HepG2 (cell line): ENCODE measurements around the gene CHPF. TPM values are rescaled to one million over a fixed set of nuclear protein-coding genes. Genes with fewer than 3 reads are reported as not detected.

Experiments used
- BCL3 ChIP-seq: sonication (generic); formaldehyde crosslinking; IDR thresholded peaks from 2 replicates; pipeline ENCODE4 v1.5.1; 2020; ENCODE audit warnings: mild to moderate bottlenecking, missing genetic modification reagents, moderate library complexity
- BCL6 ChIP-seq: IDR thresholded peaks from 2 replicates; pipeline ENCODE4 v1.6.1; 2016; ENCODE audit warnings: missing genetic modification reagents, missing compliant biosample characterization
- CENPT ChIP-seq: sonication (generic); formaldehyde crosslinking; IDR thresholded peaks from 2 replicates; pipeline ENCODE4 v1.8.0; 2022; ENCODE audit warnings: low read depth, mild to moderate bottlenecking, moderate library complexity, missing genetic modification reagents
- CHD4 ChIP-seq: fragments of 200-600 bp; sonication (generic); IDR thresholded peaks from 2 replicates; pipeline ENCODE4 v1.7.0; 2017; ENCODE audit warnings: mild to moderate bottlenecking, low read length, borderline replicate concordance
- EED ChIP-seq: sonication (generic); formaldehyde crosslinking; IDR thresholded peaks from 2 replicates; pipeline ENCODE4 v1.5.0; 2020; ENCODE audit warnings: mild to moderate bottlenecking, missing genetic modification reagents
- EZH2 ChIP-seq: conservative IDR thresholded peaks from 2 replicates; pipeline ENCODE4 v1.6.1; 2012; ENCODE audit warnings: mild to moderate bottlenecking, low read depth, low read length, moderate library complexity
- GFI1 ChIP-seq: sonication (generic); formaldehyde crosslinking; IDR thresholded peaks from 2 replicates; pipeline ENCODE4 v1.5.0; 2020; ENCODE audit warnings: missing genetic modification reagents, mild to moderate bottlenecking, borderline replicate concordance
- HMGXB3 ChIP-seq: sonication (generic); formaldehyde crosslinking; IDR thresholded peaks from 2 replicates; pipeline ENCODE4 v1.4.0; 2020; ENCODE audit warnings: missing genetic modification reagents, borderline replicate concordance
- LBX2 ChIP-seq: sonication (generic); formaldehyde crosslinking; IDR thresholded peaks from 2 replicates; pipeline ENCODE4 v1.5.0; 2020; ENCODE audit warnings: missing genetic modification reagents, mild to moderate bottlenecking, borderline replicate concordance
- MAZ ChIP-seq, 2 experiments: sonication (generic) in 1 of 2; formaldehyde crosslinking in 1 of 2; IDR thresholded peaks; 2 replicates each; pipeline versions ENCODE4 v1.5.0 to v1.6.1; 2012 to 2020; ENCODE audit warnings: low read depth in 2 of 2, mild to moderate bottlenecking in 2 of 2, borderline replicate concordance in 1 of 2, improper control_type of control experiment in 1 of 2, low read length in 1 of 2, missing genetic modification reagents in 1 of 2, moderate library complexity in 1 of 2
- MEF2D ChIP-seq: sonication (generic); formaldehyde crosslinking; IDR thresholded peaks from 2 replicates; pipeline ENCODE4 v1.5.1; 2020; ENCODE audit warnings: mild to moderate bottlenecking, missing genetic modification reagents
- PAWR ChIP-seq: sonication (generic); formaldehyde crosslinking; IDR thresholded peaks from 2 replicates; pipeline ENCODE4 v1.4.0; 2020; ENCODE audit warnings: missing genetic modification reagents, mild to moderate bottlenecking, borderline replicate concordance
- PHF8 ChIP-seq: sonication (generic); formaldehyde crosslinking; IDR thresholded peaks from 2 replicates; pipeline ENCODE4 v1.5.0; 2020; ENCODE audit warnings: missing genetic modification reagents
- PITX1 ChIP-seq: sonication (generic); formaldehyde crosslinking; IDR thresholded peaks from 2 replicates; pipeline ENCODE4 v1.5.1; 2020; ENCODE audit warnings: mild to moderate bottlenecking, missing genetic modification reagents
- RFXAP ChIP-seq: sonication (generic); formaldehyde crosslinking; IDR thresholded peaks from 2 replicates; pipeline ENCODE4 v1.4.0; 2020; ENCODE audit warnings: missing genetic modification reagents, borderline replicate concordance
- ZBTB10 ChIP-seq: sonication (generic); formaldehyde crosslinking; IDR thresholded peaks from 2 replicates; pipeline ENCODE4 v1.4.0; 2020; ENCODE audit warnings: missing genetic modification reagents, borderline replicate concordance
- ZBTB7A ChIP-seq: sonication (generic); formaldehyde crosslinking; IDR thresholded peaks from 2 replicates; pipeline ENCODE4 v1.8.0; 2022; ENCODE audit warnings: mild to moderate bottlenecking, missing genetic modification reagents
- ZFP1 ChIP-seq: IDR thresholded peaks from 2 replicates; pipeline ENCODE4 v1.6.1; 2016
- ZNF768 ChIP-seq: sonication (generic); formaldehyde crosslinking; IDR thresholded peaks from 2 replicates; pipeline ENCODE4 v1.4.0; 2020; ENCODE audit warnings: missing genetic modification reagents
- polyA plus RNA-seq, 8 experiments: library from polyadenylated mRNA; depleted of rRNA in 3 of 8; stranded (reverse) in 7 of 8; unstranded in 1 of 8; fragments of >200 nt; fragmentation: Illumina TruSeq in 4 of 8; extraction: Trizol in 4 of 8; gene quantifications; 2 replicates each; pipeline versions ENCODE4 v1.2.1 to v1.2.3, GENCODE V29; 2011 to 2016; ENCODE audit warnings: low read depth in 4 of 8, missing spikeins in 1 of 8, mixed read lengths in 1 of 8; ENCODE audit not compliant: insufficient read depth in 1 of 8
- total RNA-seq, 5 experiments: library from RNA; depleted of rRNA; stranded (reverse); fragments of >200 nt; fragmentation: Illumina TruSeq; extraction: Trizol; gene quantifications; 2 replicates each; pipeline ENCODE4 v1.2.3, GENCODE V29; 2016; ENCODE audit warnings: low read depth in 1 of 5

CHPF gene
- total and polyA plus RNA-seq, 2 of the 13 experiments (the other 11 are each of a cell fraction or from before 2014, with no cell fraction given) = 79.6 to 111 TPM

GRCh38 chr2:219497495-219498279 lies 45.9 kb downstream of the CHPF start (continued):
- TF ChIP-seq CHD4 (no peak), ZBTB10 (CRISPR knock-in tag) (0 out of 2 replicates have a peak, but pooled peaks have one; percentile 7), PAWR (0 out of 2 replicates have a peak, but pooled peaks have one; percentile 65), ZFP1 (0 out of 2 replicates have a peak, but pooled peaks have one; percentile 68), MAZ (IDR thresholded peaks at IDR 0.05; ENCODE audit: borderline replicate concordance, low read depth, low read length) (no peak; the same call in 1 of the 2 replicates), MAZ (CRISPR knock-in tag; IDR thresholded peaks at IDR 0.05; ENCODE audit: low read depth) (peak; percentile 84), PITX1 (CRISPR knock-in tag) (no peak; the same call in 1 of the 2 replicates), ZBTB7A (CRISPR knock-in tag) (peak; percentile 60; the same call in 1 of the 2 replicates), HMGXB3 (peak; percentile 54; the same call in 1 of the 2 replicates), MEF2D (CRISPR knock-in tag) (no peak), PHF8 (CRISPR knock-in tag) (peak; percentile 29; the same call in 1 of the 2 replicates), EED (CRISPR knock-in tag) (peak; percentile 90; the same call in 1 of the 2 replicates), BCL6 (CRISPR knock-in tag) (peak; percentile 61), RFXAP (CRISPR knock-in tag) (0 out of 2 replicates have a peak, but pooled peaks have one; percentile 8), GFI1 (0 out of 2 replicates have a peak, but pooled peaks have one; percentile 43), ZNF768 (CRISPR knock-in tag) (peak; percentile 91), EZH2 (peak; percentile 75; the same call in 1 of the 2 replicates), BCL3 (peak; percentile 84), LBX2 (CRISPR knock-in tag) (peak; percentile 76; the same call in 1 of the 2 replicates), CENPT (peak; percentile 31; the same call in 1 of the 2 replicates)
